ENCODE data around the gene BCKDHB.

GRCh38 chr6:80335121-80335531 is 228.7 kb downstream of the BCKDHB start:
- TF ChIP-seq CTBP1 (IDR thresholded peaks at IDR 0.05; ENCODE audit: borderline replicate concordance) (no peak), FOXM1 (IDR thresholded peaks at IDR 0.05; ENCODE audit: borderline replicate concordance) (no peak), HDGF (IDR thresholded peaks at IDR 0.05; ENCODE audit: borderline replicate concordance) (no peak), BHLHE40 (IDR thresholded peaks at IDR 0.05; ENCODE audit: borderline replicate concordance) (no peak)
